Naive thymus-derived CD4-positive, alpha-beta T cell (primary cell): ENCODE measurements around the gene LIPM. TPM values are rescaled to one million over a fixed set of nuclear protein-coding genes. Genes with fewer than 3 reads are reported as not detected.

Experiments used
- ATAC-seq: fragments of 150-1000 bp; cut with Tn5 transposase; 2 replicates; pipeline ENCODE4 v1.10.0; 2021; ENCODE audit warnings: mild to moderate bottlenecking, moderate library complexity
- CTCF ChIA-PET: fragments of 350-600 bp; sonication (Branson Sonifier 250); formaldehyde crosslinking; loops from one replicate; lab custom pipeline; 2021; ENCODE audit warnings: antibody characterized with exemption; lab: Charles Lee
- POLR2A ChIA-PET: fragments of 350-600 bp; sonication (Branson Sonifier 250); formaldehyde crosslinking; loops from one replicate; lab custom pipeline; 2021; ENCODE audit warnings: antibody characterized with exemption, inconsistent platforms; lab: Charles Lee
- DNase-seq, 9 donors: peaks; one replicate each; pipeline versions ENCODE4 v3.0.0 to v3.0.0-alpha.2; 2020 to 2022; ENCODE audit warnings: mixed read lengths in 1 of 9
- H3K27ac ChIP-seq: one replicate; pipeline ENCODE4 v1.7.0; 2013; ENCODE audit warnings: mild to moderate bottlenecking, low read depth, low read length, moderate library complexity
- H3K27me3 ChIP-seq, 2 donors: one replicate each; pipeline ENCODE4 v1.7.0; 2013; ENCODE audit warnings: low read length in 2 of 2, mild to moderate bottlenecking in 2 of 2, moderate library complexity in 2 of 2; ENCODE audit not compliant: control insufficient read depth in 2 of 2, insufficient read depth in 2 of 2
- H3K36me3 ChIP-seq, 3 experiments: 1 replicate in 2 of 3; 2 replicates in 1 of 3; pipeline ENCODE4 v1.7.0; 2013; ENCODE audit warnings: low read length in 3 of 3, mild to moderate bottlenecking in 3 of 3, moderate library complexity in 1 of 3; ENCODE audit not compliant: insufficient read depth in 3 of 3, control insufficient read depth in 2 of 3
- H3K4me1 ChIP-seq, 2 donors: one replicate each; pipeline ENCODE4 v1.7.0; 2013; ENCODE audit warnings: low read length in 2 of 2, mild to moderate bottlenecking in 2 of 2, moderate library complexity in 1 of 2; ENCODE audit not compliant: control insufficient read depth in 2 of 2, insufficient read depth in 2 of 2
- H3K4me3 ChIP-seq: 2 replicates; pipeline ENCODE4 v1.7.0; 2013; ENCODE audit warnings: mild to moderate bottlenecking, low read length
- H3K9me3 ChIP-seq, 3 experiments: 1 replicate in 2 of 3; 2 replicates in 1 of 3; pipeline ENCODE4 v1.7.0; 2013; ENCODE audit warnings: low read length in 3 of 3; ENCODE audit not compliant: control insufficient read depth in 2 of 3
- H3K27ac Mint-ChIP-seq, 9 donors: one replicate each; pipeline ENCODE4 v1.8.0; 2020 to 2022; ENCODE audit warnings: mixed read lengths in 9 of 9, mild to moderate bottlenecking in 8 of 9, moderate library complexity in 5 of 9, inconsistent platforms in 2 of 9
- H3K27me3 Mint-ChIP-seq, 5 donors: one replicate each; pipeline ENCODE4 v1.8.0; 2021 to 2022; ENCODE audit warnings: mixed read lengths in 5 of 5, mild to moderate bottlenecking in 1 of 5
- H3K36me3 Mint-ChIP-seq, 5 donors: one replicate each; pipeline ENCODE4 v1.8.0; 2020 to 2022; ENCODE audit warnings: mixed read lengths in 5 of 5, mild to moderate bottlenecking in 3 of 5, inconsistent platforms in 1 of 5
- H3K4me1 Mint-ChIP-seq, 7 donors: one replicate each; pipeline ENCODE4 v1.8.0; 2020 to 2022; ENCODE audit warnings: mixed read lengths in 7 of 7, mild to moderate bottlenecking in 3 of 7, inconsistent platforms in 1 of 7
- H3K4me3 Mint-ChIP-seq, 10 donors: one replicate each; pipeline ENCODE4 v1.8.0; 2020 to 2022; ENCODE audit warnings: mild to moderate bottlenecking in 10 of 10, mixed read lengths in 10 of 10, moderate library complexity in 6 of 10, inconsistent platforms in 2 of 10
- H3K9me3 Mint-ChIP-seq, 11 donors: one replicate each; pipeline ENCODE4 v1.8.0; 2020 to 2022; ENCODE audit warnings: mixed read lengths in 11 of 11, mild to moderate bottlenecking in 4 of 11, inconsistent platforms in 1 of 11, moderate library complexity in 1 of 11
- intact Hi-C, 2 donors: fragments of 100-400 bp; cut with micrococcal nuclease; formaldehyde crosslinking; loops; one replicate each; pipeline ENCODE4 v1.15.1; 2023
- polyA plus RNA-seq, 2 donors: library from polyadenylated mRNA; unstranded; fragments of 300-500 nt; fragmentation: Illumina TruSeq; gene quantifications; one replicate each; pipeline ENCODE4 v1.2.3, GENCODE V29; 2021
- total RNA-seq, 6 experiments: library from RNA in 5 of 6; stranded (reverse) in 5 of 6; gene quantifications; 1 replicate in 5 of 6; 2 replicates in 1 of 6; pipeline ENCODE4 v1.2.3 and lab custom pipeline; 2021 to 2026

LIPM gene
- total and polyA plus RNA-seq, 7 experiments from 2014 or later, result 0.21 TPM; not detected in 6

GRCh38 chr10:88854684-88855083 is 52.2 kb downstream of the LIPM start:
- Histone ChIP-seq H3K4me3 (no peak overlapping the region), H3K36me3 (no peaks in the 10 kb centered on the region), H3K9me3 (no peaks in the 10 kb centered on the region), H3K4me1 (no peaks in the 10 kb centered on the region), H3K27ac (no peak overlapping the region), H3K27me3 (no peaks in the 10 kb centered on the region)
- Mint-ChIP-seq H3K4me1 (peaks cover 0 to 11% (median 5%) of the 10 kb centered on the region in 7 donors), H3K27me3 (peaks cover 0 to 5% (median 0%) of the 10 kb centered on the region in 5 donors), H3K27ac (no peak overlapping the region), H3K4me3 (no peak overlapping the region), H3K36me3 (no peaks in the 10 kb centered on the region), H3K9me3 (no peaks in the 10 kb centered on the region)
- no peak for ATAC-seq
- intact Hi-C loops, result no loop called here
- DNase-seq, result no peak
- ChIA-PET POLR2A (no interaction called here), CTCF (no interaction called here)

DNA sequence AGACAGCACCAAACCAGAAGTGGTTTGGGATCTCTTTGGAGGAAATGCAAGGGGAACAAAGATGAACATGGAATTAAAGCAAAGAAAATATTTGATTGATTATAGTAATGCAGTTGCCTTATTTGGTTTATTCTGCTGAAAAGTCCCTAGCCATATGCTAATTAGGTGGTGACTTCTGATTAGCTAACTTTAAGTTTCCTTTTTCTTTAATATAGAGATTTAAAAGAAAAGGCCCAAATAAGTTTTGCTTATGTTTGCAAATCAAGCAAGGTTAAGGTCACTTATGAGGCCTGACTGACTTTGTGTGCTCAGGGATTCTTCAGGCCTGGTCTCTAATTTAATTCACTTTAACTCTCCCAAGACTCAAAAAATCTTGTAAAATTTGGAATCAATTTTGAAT is 55.3 kb downstream of the LIPM start:
- Histone ChIP-seq H3K27ac (no peak overlapping the region), H3K36me3 (no peaks in the 10 kb centered on the region), H3K27me3 (no peaks in the 10 kb centered on the region), H3K9me3 (no peaks in the 10 kb centered on the region), H3K4me3 (no peak overlapping the region), H3K4me1 (no peaks in the 10 kb centered on the region)
- Mint-ChIP-seq H3K4me1 (peaks cover 0 to 13% (median 5%) of the 10 kb centered on the region in 7 donors), H3K9me3 (no peaks in the 10 kb centered on the region), H3K27me3 (peaks cover 3 to 13% (median 5%) of the 10 kb centered on the region in 5 donors), H3K36me3 (no peaks in the 10 kb centered on the region), H3K4me3 (no peak overlapping the region), H3K27ac (no peak overlapping the region)
- intact Hi-C loops, result no loop called here
- ATAC-seq, result no peak
- CTCF ChIA-PET, result no interaction called here
- no peak for DNase-seq
- POLR2A ChIA-PET, result interaction anchor here (0.6 kb wide), 1 partner anchor 141 kb away, joined by 3 read pairs; no protein-coding TSS in a partner anchor

DNA sequence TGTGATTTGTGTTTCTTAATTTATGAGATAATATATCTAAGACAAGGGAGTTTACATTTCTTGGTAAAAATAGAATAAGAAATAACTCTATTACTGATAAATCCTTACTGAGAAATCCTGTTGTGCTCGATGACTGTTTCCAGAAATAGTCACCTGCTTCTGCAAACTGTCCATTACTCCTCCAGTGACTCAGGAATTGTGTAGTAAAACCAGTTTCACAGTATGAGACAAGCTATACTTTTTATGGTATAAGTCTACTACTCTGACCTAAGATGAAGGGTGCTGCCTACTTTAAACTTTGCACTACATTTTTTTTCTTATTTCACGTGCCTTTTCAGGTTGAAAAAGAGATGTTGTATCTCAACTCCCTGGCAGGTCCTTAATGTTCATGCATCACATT is 56.0 kb downstream of the LIPM start:
- Mint-ChIP-seq H3K27me3 (peaks cover 3 to 19% (median 7%) of the 10 kb centered on the region in 5 donors), H3K4me3 (no peak overlapping the region), H3K9me3 (no peaks in the 10 kb centered on the region), H3K27ac (no peak overlapping the region), H3K4me1 (peaks cover 0 to 9% (median under 1%) of the 10 kb centered on the region in 7 donors), H3K36me3 (no peaks in the 10 kb centered on the region)
- Histone ChIP-seq H3K27ac (no peak overlapping the region), H3K4me3 (no peak overlapping the region), H3K36me3 (no peaks in the 10 kb centered on the region), H3K4me1 (no peaks in the 10 kb centered on the region), H3K9me3 (no peaks in the 10 kb centered on the region), H3K27me3 (no peaks in the 10 kb centered on the region)
- DNase-seq (no peak), ATAC-seq (no peak)
- POLR2A ChIA-PET, result no interaction called here
- CTCF ChIA-PET, result interaction anchor here (0.8 kb wide), 1 partner anchor 22 kb away, joined by 6 read pairs; the partner anchor contains the start of gene STAMBPL1
- intact Hi-C loops, result no loop called here

DNA sequence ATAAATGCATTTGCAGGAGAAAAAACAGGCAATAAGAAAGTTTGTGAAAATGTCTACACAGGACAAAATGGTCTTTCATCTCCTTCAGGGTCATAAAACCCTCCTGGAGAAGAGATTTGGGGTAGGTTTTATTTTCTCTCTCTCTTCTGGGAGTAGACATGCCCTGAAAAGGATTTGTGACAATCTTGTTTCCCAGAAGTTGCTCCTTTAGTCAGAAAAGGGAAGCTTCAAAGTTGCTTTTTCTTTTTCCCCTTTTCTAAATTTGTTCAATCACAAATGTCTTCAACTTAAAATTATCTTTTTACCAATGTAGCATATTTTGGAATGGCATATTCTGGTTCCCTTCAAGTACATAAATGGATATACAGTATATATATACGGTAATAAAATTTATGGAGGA is 58.5 kb downstream of the LIPM start:
- Mint-ChIP-seq H3K36me3 (peaks cover 0 to 1% (median 0%) of the 10 kb centered on the region in 5 donors), H3K27me3 (peaks cover 3 to 38% (median 14%) of the 10 kb centered on the region in 5 donors), H3K4me1 (peaks cover 0 to 6% (median 0%) of the 10 kb centered on the region in 7 donors), H3K4me3 (no peak overlapping the region), H3K27ac (no peak overlapping the region), H3K9me3 (no peaks in the 10 kb centered on the region)
- H3K36me3 ChIP-seq, result no peaks in the 10 kb centered on the region
- no peaks in the 10 kb centered on the region for H3K27me3 ChIP-seq
- intact Hi-C loops, result loop anchor here in 1 of 2 donors (10.0 kb wide), 1 partner anchor 176 kb away; no protein-coding TSS in a partner anchor
- H3K4me1 ChIP-seq, result no peaks in the 10 kb centered on the region
- H3K4me3 ChIP-seq, result no peak overlapping the region
- ChIA-PET CTCF (no interaction called here), POLR2A (interaction anchor here (0.7 kb wide), 2 partner anchors 34 to 108 kb away, joined by 3 to 4 read pairs; no protein-coding TSS in a partner anchor)
- no peak for ATAC-seq
- H3K27ac ChIP-seq, result no peak overlapping the region
- no peaks in the 10 kb centered on the region for H3K9me3 ChIP-seq
- no peak for DNase-seq

GRCh38 chr10:88865281-88865876 is 62.8 kb downstream of the LIPM start:
- no peak for DNase-seq
- CTCF ChIA-PET, result interaction anchor here (0.6 to 1.6 kb wide), 3 partner anchors 29 to 67 kb away, joined by 3 to 4 read pairs (median 4); no protein-coding TSS in a partner anchor

GRCh38 chr10:88866454-88866853 is 63.9 kb downstream of the LIPM start:
- H3K4me3 ChIP-seq, result no peak overlapping the region
- intact Hi-C loops, result loop anchor here (5.0 to 10.0 kb wide), 2 partner anchors 36 to 182 kb away; no protein-coding TSS in a partner anchor
- ATAC-seq (no peak), DNase-seq (no peak)
- CTCF ChIA-PET, result interaction anchor here (0.8 kb wide), 1 partner anchor 351 kb away, joined by 3 read pairs; no protein-coding TSS in a partner anchor
- no peaks in the 10 kb centered on the region for H3K36me3 ChIP-seq
- POLR2A ChIA-PET, result no interaction called here
- Mint-ChIP-seq H3K27ac (no peak overlapping the region), H3K27me3 (peaks cover 0 to 40% (median 14%) of the 10 kb centered on the region in 5 donors), H3K9me3 (peaks cover 0 to 6% (median 0%) of the 10 kb centered on the region in 11 donors), H3K4me3 (no peak overlapping the region), H3K4me1 (peaks cover 0 to 6% (median 0%) of the 10 kb centered on the region in 7 donors), H3K36me3 (peaks cover 0 to 7% (median 0%) of the 10 kb centered on the region in 5 donors)
- no peak overlapping the region for H3K27ac ChIP-seq
- no peaks in the 10 kb centered on the region for H3K9me3 ChIP-seq
- no peaks in the 10 kb centered on the region for H3K27me3 ChIP-seq
- no peaks in the 10 kb centered on the region for H3K4me1 ChIP-seq

More at GRCh38 chr10:88865281-88865876, 62.8 kb downstream of the LIPM start:
- H3K36me3 ChIP-seq, result no peaks in the 10 kb centered on the region
- intact Hi-C loops, result loop anchor here (1.0 to 10.0 kb wide), 7 partner anchors 15 to 300 kb away; partner anchors contain the start of gene STAMBPL1 (in 1 of the 2)
- H3K4me1 ChIP-seq, result no peaks in the 10 kb centered on the region
- POLR2A ChIA-PET, result no interaction called here
- Mint-ChIP-seq H3K27me3 (peaks cover 0 to 37% (median 14%) of the 10 kb centered on the region in 5 donors), H3K4me3 (no peak overlapping the region), H3K27ac (no peak overlapping the region), H3K4me1 (peaks cover 0 to 10% (median 0%) of the 10 kb centered on the region in 7 donors), H3K36me3 (peaks cover 0 to 1% (median 0%) of the 10 kb centered on the region in 5 donors), H3K9me3 (no peaks in the 10 kb centered on the region)
- H3K4me3 ChIP-seq, result no peak overlapping the region
- H3K9me3 ChIP-seq, result no peaks in the 10 kb centered on the region
- H3K27ac ChIP-seq, result no peak overlapping the region
- no peaks in the 10 kb centered on the region for H3K27me3 ChIP-seq
- ATAC-seq, result no peak
